Measurements from ENCODE around the gene NRM.
A peak's percentile ranks its signal among the peaks of the same experiment; 100 is the strongest.

- no peak for TF ChIP-seq ZFP30 (CRISPR knock-in tag; IDR thresholded peaks at IDR 0.05)
- peak; percentile 76 for TF ChIP-seq CREB5 (CRISPR knock-in tag; IDR thresholded peaks at IDR 0.05; ENCODE audit: low read depth)
- TF ChIP-seq ZNF8 (CRISPR knock-in tag; IDR thresholded peaks at IDR 0.05) = peak; percentile 20; the same call in 1 of the 2 replicates
- no peak for TF ChIP-seq TOX (CRISPR knock-in tag; IDR thresholded peaks at IDR 0.05; ENCODE audit: borderline replicate concordance)
- no peak for TF ChIP-seq ARNTL (CRISPR knock-in tag; IDR thresholded peaks at IDR 0.05; ENCODE audit: borderline replicate concordance, low read depth)
- TF ChIP-seq TCF4 (CRISPR knock-in tag; IDR thresholded peaks at IDR 0.05; ENCODE audit: borderline replicate concordance) = no peak; the same call in 1 of the 2 replicates
- TF ChIP-seq ZFP3 (CRISPR knock-in tag; IDR thresholded peaks at IDR 0.05) = no peak
- TF ChIP-seq PATZ1 (CRISPR knock-in tag; IDR thresholded peaks at IDR 0.05; ENCODE audit: borderline replicate concordance) = peak; percentile 77; the same call in 1 of the 2 replicates
- 0 out of 2 replicates have a peak, but pooled peaks have one; percentile 19 for TF ChIP-seq ZNF70 (CRISPR knock-in tag; IDR thresholded peaks at IDR 0.05)
- no peak for TF ChIP-seq ISL1 (CRISPR knock-in tag; IDR thresholded peaks at IDR 0.05)
- 0 out of 2 replicates have a peak, but pooled peaks have one; percentile 17 for TF ChIP-seq CSDC2 (CRISPR knock-in tag; IDR thresholded peaks at IDR 0.05)
- TF ChIP-seq TSHZ2 (CRISPR knock-in tag; IDR thresholded peaks at IDR 0.05) = no peak
- TF ChIP-seq SNAI2 (CRISPR knock-in tag; IDR thresholded peaks at IDR 0.05) = no peak
- no peak for TF ChIP-seq PPARA (CRISPR knock-in tag; IDR thresholded peaks at IDR 0.05; ENCODE audit: borderline replicate concordance)
Observed at GRCh38 chr6:30725713-30726505, 35.1 kb upstream of the NRM start.

Data from SK-N-SH treated with all-trans-retinoic acid at 6 μM for 48 hours (cell line).